ENCODE measurements around the gene BCL2L11.

BCL2L11 gene

DNA sequence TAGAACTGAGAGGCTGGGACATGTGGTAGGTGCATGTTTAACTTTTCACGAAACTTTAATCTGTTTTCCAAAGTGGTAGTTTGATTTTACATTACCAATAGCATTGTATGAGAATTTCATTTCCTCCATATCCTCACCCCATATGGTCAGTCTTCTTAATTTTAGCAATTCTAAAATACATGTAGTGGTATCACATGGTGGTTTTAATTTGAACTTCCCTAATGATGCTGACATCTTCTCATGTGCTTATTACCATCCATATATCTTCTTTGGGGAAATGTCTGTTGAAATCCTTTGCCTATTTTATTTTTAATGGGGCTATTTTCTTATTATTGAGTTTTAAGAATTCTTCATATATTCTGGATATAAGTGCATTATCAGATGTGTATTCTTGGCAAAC is 89.3 kb downstream of the BCL2L11 start:
- DNase-seq (ENCODE audit: low read depth) = no peak
- H3K4me3 ChIP-seq (ENCODE audit: low read length) = no peak overlapping the region
- TF ChIP-seq, protein P1, sequence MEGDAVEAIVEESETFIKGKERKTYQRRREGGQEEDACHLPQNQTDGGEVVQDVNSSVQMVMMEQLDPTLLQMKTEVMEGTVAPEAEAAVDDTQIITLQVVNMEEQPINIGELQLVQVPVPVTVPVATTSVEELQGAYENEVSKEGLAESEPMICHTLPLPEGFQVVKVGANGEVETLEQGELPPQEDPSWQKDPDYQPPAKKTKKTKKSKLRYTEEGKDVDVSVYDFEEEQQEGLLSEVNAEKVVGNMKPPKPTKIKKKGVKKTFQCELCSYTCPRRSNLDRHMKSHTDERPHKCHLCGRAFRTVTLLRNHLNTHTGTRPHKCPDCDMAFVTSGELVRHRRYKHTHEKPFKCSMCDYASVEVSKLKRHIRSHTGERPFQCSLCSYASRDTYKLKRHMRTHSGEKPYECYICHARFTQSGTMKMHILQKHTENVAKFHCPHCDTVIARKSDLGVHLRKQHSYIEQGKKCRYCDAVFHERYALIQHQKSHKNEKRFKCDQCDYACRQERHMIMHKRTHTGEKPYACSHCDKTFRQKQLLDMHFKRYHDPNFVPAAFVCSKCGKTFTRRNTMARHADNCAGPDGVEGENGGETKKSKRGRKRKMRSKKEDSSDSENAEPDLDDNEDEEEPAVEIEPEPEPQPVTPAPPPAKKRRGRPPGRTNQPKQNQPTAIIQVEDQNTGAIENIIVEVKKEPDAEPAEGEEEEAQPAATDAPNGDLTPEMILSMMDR (conservative IDR thresholded peaks at IDR 0.05; ENCODE audit: low read length) = no peak

DNA sequence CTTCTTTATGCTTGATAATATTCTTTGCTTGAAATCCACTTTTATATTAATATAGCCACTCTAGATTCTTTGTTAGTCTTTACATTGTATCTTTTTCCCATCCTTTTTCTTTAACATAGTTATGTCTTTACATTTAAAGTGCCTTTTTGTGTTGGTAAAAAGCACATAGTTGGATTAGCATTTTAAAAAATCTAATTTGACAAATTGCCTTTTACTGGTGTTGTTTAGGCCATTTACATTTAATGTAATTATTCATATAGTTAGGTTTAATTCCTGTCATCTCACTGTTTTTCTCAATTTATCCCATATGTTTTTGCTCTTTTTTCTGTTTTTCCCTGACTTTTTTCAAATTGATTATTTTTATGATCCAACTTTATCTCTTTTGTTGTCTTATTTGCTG is 93.2 kb downstream of the BCL2L11 start:
- H3K4me3 ChIP-seq (ENCODE audit: low read length) = no peak overlapping the region
- TF ChIP-seq, protein P1 (conservative IDR thresholded peaks at IDR 0.05; ENCODE audit: low read length) = no peak
- no peak for DNase-seq (ENCODE audit: low read depth)

DNA sequence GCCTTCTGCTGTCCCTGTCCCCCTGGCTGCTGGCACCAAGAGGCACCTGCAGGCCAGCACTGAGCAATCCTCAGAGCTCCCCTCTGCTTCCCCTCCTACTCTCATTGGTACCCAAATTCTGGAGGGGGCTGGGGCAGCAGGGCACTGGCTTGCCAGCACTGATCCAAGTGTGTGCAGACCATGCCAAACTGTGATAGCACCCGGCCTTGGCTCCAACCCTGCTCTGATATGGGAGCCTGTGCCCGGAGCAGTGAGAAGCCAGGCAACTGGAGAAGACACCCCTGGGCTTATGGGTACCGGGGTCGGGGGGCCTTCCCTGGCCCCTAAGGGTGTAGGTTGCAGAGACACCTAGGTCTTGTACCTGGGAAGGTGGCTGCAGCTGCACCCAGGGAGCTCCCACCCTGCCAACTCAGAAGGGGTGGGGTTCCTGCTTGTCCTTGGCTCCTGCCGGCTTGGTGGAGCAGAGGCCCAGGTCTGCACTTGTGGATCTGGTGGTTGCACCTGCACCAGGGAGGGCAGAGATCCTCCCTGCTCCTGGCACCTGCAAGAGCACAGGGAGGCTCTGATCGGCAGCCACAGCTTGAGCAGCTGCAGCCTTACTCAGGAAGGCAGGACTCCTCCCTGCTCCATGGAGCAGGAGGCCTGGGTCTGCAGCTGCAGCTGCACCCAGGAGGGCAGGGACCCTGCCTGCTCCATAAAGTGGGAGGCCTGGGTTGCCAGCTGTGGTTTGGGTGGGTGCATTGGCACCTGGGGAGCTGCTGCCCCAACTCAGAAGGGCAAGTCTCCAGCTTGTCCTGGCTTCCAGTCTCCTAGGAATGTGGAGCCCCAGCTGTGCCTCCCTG is 96.3 kb downstream of the BCL2L11 start:
- DNase-seq (ENCODE audit: low read depth) = no peak
- TF ChIP-seq, protein P1 (conservative IDR thresholded peaks at IDR 0.05; ENCODE audit: low read length) = no peak

More for the DNA sequence above, 96.3 kb downstream of the BCL2L11 start:
- no peak overlapping the region for H3K4me3 ChIP-seq (ENCODE audit: low read length)
